ENCODE data around the gene LSAMP.

The LSAMP gene

DNA sequence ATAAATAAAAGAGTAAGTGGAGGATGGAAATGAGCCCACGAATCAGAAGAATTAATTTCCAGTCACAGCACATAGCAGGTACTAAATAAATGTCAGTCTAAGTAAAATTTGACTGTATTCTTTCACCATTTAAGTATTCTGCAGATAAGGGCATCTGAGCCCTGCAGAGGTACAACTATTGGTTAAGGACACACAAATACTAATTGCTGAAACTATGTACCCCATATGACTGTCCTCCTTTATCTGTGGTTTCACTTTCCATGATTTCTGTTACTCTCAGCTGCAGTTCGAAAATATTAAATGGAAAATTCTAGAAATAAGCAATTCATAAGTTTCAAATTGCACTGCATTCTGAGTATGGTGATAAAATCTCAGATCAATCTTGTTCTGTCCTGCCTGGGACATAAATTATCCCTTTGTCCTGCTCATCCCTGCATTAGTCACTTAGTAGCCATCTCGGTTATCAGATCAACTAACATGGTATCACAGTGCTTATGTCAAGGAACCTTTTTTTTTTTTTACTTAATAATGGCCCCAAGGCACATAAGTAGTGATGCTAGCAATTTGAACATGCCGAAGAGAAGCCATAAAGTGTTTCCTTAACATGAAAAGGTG, 95.1 kb downstream of the LSAMP start:
- no peak for DNase-seq

DNA sequence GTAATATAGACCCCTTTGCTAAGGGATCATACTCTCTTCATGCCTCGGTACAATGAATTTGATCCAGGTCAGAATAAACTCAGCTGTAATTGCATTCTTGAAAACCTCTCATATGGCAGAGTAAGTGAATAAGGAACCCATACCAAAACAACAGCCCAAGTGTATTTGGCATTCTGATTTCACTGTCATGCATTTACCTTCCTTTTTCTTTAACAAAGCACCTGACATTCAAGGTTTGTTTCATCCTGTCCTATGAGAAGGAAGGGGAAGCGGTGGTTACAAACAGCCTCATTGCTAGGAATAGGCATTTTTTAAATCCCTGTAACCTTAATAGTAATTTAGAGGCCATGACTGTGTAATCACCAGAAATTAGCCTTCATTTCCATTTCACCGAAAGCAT, 97.1 kb downstream of the LSAMP start:
- no peak for DNase-seq

DNA sequence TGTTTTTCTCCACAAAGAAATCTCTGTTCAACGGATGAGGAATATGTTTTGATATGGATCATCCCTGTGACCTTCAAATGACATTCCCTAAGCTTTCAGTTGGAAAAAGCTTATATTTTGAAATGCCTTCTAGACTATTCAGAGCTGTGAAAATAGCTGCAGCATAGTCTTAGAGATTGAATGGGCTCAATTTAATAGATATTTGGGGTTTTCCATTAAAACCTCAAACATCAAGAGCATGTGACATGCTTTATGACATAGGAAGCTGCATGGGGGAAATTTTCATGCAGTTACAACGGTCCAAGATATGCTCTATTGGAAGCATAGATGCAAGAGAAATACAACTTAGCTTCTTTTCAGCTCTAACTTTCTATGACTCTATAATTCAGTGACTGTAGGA, 102.8 kb downstream of the LSAMP start:
- no peak for DNase-seq

DNA sequence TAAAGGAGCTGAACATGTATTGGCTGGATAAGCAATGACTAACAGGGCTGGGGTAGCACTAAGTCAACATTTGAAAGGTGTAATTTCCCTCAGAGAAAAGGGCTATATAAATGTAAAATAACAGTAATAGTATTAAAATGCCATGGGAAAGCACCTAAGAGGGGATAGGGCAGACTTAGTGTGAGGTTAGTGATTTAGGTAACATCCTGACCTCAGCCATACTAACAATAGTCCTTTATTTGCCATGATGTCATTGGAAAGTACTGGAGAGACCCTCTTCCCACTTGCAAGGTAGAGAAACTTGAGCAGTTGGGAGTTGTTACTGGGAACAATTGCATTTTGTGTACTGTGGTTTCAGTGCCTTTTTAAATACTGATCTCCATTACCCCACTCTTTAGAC, 103.4 kb downstream of the LSAMP start:
- no peak for DNase-seq

DNA sequence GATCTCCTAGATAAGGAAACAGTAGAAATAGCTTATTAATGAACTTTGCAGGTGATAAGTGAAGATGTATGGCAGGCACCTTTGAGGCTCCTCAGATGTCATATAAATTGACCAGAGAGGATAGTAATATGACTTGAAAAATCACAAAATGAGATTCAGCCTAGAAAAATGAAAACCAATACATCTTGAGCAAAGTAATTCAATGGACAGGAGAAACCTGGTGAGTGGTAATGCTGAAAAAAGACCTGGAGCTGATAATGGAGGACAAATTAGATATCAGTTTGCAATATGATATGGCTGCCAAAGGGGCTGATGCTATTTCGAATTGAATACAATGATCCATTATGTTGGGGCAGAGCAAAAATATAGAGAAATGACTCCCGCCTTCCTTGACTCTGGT, 103.9 kb downstream of the LSAMP start:
- DNase-seq, result no peak

DNA sequence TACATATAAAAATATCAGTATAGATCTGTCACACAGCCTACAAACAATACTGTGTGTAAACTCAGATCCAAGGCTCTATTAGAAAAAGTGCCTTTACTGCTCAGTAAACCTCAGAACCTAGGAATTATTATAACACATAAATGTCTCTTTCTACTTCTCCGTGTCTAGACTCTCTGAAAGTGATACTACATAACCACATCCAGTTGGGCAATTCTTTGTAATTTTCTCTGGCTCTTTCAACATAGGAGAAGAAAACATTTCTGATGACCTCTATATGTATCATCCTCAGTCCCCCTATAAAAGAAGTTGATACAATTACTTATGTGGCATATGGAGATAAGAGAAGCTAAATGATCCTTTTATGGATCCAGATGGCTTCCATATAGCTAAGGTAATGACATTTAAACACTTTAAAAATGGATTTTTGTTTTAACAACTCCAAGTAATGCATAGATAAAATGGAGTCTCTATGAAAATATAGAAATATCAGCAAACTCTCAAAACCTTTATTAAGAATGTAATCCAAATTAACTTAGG, 104.5 kb downstream of the LSAMP start:
- DNase-seq, result no peak

DNA sequence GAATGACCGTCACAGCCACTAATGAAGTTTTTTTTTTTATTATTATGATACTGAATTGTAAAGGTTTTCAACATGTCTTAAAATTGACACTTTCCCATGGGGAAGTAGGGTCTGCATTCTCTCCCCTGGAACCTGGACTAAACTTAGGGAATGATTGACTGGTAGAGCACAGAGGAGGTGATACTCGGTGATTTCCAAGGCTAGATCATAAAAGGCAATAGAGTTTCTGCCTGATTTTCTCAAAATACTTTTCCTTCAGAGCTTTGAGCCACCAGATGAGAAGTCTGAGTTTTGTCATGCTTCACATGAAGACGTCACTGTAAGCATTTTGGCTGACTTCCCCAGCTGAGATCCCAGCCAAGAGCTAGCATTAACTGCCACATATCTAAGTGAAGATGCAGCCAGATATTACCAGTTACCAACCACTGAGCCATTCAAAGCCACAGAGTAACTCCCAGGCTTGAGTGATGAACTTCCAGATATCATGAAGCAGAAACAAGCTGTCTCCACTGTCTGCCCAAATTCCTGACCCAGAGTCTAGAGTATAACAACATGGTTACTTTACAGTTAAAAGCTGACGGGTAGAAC, 105.8 kb downstream of the LSAMP start:
- no peak for DNase-seq

DNA sequence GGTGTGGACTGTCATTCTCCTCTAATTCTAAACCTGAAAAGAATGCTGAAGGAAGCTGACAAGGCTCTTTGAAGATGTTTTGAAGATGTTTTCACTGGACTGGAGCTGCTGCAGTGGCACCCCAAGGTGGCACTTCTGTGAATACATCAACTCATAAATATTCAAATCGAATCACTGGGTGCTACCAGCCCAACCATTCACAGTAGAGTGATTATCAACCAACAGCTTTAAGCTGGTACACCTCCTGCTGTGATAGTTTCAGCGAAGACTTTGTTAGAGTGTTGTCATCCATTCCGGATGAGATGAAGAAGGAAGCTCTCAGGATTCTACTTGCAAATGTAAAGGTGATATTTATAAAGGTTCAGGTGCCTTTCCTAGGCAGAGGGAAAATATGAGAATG, 106.6 kb downstream of the LSAMP start:
- no peak for DNase-seq

DNA sequence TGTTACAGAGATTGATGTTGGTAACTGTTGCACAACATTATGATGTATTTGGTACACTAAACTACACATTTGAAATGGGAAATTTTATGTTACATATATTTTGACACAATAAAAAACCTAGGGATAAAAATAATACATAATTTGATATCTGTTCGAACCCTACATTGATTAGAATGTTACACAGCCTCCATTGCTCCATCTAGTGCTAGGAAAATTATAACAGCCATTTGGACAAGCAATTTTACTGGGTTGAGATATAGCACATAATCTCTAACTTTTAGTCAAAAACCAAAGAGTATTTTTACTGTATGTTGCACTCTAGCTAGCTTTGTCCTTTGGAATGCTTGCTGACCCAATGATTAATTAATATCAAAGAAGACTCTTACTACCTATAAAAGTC, 108.1 kb downstream of the LSAMP start:
- DNase-seq, result no peak

DNA sequence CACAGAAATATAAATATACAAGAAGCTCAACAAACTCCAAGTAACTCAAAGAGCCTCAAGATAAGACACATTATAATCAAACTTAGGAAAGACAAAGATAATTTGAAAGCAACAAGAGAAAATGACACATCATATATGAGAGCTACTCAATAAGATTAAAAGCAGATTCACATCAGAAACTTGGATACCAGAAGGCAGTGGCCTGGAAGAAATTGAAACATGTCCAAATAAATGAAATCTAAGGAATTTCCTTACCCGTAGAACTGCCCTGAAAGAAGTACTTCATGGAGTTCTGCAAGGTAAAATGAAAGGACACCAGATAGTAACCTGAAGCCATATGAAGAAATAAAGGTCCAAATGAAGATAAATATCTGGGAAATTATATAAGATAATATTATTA, 113.9 kb downstream of the LSAMP start:
- no peak for DNase-seq

DNA sequence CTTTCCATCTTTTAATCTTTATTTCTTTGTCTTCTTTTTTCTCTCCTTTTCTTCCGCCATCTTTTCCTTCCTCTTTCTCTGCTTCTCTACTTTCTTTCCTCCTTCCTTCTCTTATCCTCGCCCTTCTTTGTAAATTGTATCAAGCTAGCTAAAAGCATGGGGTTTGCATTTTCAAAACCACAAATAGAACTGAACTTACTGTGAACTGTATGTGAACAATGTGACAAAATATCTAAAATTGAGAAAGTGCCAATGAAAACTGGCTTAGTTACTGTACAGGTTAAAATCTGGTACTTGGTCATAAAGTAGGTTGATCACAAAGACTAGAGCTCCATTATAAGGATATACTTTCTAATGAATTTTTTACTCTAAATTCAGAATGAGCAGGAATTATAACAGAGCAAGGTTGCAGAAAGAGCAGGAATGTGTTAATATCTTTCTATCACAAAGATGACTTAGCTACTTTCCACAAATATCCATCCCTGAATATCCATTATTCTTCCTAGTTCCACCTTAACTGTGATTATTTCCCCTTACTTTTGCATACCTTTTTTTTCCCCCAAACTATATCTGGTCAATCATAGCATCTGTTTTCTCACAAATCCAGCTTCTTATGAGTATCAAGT, 122.4 kb downstream of the LSAMP start:
- no peak for DNase-seq

DNA sequence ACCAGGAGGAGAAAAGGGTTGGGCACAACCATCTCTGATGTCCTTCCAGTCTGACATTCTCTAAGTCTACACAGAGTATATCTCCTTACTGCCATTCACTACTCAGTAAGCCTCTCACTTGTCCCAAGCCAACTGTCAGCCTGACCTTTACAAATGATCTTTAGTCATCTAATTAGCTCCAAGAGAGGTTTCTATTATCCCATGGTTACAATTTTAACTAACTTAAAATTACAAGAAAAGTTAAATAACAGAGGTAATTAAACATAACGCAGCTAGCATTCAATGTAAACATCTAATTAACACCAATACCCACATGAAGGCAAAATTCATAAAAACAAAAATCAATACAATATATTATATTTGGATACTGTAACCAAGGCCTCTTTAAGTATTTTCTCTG, 126.9 kb downstream of the LSAMP start:
- no peak for DNase-seq

DNA sequence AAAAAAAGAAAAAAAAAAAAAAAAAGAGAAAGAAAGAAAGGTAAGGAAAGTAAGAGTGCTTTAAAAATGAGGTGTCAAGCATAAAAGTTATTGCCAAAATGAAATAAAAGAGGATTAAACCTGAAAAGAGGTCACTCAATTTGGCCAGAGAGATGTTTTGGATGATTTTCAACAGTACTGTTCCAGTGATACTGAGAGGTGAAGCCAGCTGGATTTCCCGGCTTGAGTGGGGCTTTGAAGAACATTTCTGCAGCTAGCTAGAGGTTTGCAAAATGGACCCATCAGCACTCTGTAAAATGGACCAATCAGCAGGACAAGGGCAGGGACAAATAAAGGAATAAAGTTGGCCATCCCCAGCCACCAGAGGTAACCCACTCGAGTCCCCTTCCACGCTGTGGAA, 128.5 kb downstream of the LSAMP start:
- no peak for DNase-seq

DNA sequence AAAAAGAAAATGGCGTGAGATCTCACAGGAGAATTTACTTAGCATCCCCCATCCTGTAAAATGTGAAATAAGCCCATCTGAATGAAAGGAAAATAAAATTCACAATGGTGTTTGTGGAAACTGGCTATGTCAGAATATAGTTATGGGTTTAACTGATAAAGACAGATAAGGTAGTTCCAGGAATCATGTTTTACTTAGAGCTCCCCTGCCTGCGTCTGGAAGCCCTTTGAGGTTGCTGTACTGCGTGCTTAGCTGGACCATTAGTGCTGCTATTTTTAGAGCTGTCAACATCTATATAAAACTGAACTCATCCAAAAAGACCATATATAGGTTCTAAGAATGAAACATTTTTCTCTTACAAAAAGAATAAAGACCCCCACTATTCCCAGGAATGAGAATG, 130.8 kb downstream of the LSAMP start:
- DNase-seq, result no peak

DNA sequence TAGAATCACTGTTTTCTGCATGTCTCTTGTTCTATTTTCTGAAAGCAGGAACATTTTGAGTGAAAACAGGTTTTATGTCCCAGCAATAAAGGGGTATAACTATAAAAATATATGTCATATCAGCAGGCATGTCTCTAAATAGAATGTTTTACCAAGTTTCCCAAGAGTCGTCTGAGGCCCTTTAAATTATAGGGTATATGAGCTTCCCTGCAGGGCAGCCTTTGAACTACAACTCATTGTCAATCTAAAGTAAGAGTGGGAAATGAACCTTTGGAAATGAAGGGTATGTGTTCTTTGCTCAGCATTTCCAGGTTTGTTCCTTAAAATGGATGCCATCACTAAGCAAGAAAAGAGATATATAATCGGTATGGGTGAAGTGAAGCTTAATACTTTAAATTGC, 138.6 kb downstream of the LSAMP start:
- DNase-seq, result no peak

DNA sequence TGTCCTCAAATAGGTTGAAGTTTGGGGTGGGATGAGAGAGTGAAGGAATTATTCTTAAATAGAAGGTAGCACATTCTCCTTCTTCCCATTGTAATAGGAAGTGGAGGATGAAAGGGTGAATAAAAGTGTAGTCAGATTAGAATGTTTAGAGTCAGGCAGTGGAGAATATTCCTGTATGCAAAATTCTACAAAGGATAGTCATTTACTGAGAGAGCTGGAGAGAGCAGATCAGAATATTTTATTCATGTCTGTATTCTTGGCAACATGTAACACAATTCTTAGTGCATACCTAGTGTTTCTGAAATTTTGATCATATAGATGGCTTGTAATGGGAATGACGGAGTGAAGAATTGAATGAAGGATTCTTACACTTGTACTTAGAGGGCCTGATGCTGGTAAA, 139.1 kb downstream of the LSAMP start:
- DNase-seq, result no peak

DNA sequence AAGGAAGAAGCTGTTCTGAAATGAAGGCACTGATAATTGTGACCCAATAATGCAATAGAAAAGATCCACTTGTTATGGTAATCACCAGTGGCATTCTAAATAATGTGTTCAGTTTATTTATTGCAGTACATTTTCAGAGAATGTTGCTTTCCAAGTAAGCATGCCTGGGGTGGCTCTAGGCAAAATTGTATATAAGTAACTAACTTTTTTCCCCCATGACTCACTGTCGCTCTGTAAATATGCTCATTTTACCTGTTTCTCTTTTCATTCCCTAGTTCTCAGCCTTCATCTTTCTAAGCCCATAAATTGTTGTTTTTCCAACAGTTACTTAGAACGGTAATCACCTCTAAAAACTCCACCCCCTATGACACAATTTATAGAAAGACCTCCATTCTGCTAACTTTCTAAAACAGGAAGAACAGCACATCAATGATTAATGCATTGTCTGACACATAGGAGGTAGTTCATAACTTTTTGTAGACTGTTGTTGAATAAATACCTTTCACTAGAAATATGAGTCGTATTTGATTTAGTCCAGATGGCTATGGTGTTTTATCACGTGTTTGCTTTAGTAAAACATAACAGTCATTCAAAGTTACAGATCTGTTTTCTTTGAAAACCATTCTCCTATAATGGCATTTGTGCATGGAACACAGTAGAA, 143.1 kb downstream of the LSAMP start:
- DNase-seq, result no peak

DNA sequence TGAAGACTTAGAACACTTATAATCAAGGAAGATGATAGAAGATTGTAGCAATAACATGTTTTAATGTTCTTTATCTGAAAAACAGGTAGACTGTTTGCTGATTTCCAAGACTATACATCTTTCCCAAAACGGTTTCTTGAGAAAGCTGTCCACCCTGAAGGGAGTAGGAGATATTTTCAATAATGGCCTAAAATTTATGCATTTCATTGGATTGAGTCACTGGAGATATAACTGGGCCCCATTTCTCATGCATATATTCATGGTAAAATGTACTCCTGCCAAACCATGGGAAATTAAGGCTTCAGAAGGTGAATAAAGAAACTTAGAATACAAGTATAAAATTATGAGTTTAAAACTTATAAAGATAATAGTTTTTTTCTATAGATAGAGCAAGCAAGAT, 143.9 kb downstream of the LSAMP start:
- DNase-seq, result no peak

DNA sequence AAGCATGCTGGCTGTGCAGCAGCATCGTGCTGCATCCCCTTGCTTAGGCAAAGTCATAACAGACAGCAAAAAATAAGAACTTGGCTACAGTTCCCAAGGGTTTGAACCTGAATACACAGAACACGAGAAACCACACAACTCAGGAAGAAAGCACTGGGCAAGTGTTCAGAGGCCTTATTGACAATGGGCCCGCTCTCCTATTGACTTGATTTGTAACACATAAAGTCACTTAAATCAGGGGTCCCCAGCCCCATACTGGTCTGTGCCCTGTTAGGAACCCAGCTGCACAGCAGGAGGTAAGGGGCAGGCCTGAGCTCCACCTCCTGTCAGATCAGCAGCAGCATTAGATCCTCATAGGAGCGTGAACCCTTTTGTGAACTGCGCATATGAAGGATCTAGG, 145.1 kb downstream of the LSAMP start:
- no peak for DNase-seq

DNA sequence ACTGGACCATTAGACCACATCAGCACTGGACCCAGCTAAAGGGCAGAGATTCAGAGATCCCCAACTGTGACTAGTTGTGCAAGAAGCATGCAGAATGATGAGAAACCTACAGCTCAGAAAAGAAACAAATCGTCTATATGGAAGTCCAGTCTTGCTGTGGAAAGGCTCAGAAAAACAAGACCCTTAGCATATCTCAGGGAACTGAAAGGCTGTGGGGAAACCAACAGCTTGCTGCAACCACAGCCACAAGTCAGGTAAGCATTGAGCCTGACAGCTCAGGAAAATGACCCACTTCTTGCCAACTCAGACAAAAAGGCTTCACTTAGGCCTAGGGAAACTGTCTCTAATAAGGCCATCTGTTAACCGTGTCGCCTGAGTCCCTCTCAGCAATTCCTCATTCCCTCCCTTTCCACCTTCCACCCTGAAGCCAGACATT, 145.6 kb downstream of the LSAMP start:
- DNase-seq, result no peak

DNA sequence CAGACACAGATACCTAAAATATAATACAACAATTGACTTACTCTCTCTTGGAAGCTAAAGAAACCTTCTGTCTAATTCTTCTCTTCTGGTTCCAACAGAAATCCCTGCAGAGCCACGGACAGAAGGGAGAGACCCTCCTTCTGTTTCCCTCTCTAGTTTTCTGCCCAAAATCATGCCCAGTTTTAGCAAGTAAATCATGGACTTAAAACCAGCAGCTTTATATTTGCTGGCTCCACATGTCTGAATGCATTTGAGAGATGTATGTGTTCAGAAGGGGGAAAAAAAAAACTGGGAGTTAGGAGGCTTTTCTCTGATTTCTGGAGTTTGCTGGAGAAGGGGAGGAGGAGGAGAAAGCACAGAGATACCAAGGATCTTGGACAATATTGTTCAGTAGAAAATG, 147.1 kb downstream of the LSAMP start:
- no peak for DNase-seq

DNA sequence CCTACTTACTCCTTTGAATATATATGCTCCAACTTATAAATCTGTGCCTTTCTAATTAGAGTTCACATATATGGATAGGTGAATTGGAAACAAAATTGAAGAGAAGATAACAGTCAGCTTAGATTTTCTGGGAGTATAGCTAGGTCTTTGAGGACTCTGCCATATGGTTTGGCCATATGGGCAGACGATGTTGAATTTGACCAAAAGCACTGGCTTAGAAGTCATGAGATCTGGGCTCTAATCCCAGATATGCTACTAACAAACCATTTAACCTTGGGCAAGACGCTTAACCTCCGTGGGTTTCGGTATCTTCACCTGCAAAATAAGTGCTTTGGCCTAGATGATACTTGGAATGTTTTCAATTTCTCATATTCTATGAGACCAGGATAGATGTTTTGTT, 154.1 kb downstream of the LSAMP start:
- no peak for DNase-seq

DNA sequence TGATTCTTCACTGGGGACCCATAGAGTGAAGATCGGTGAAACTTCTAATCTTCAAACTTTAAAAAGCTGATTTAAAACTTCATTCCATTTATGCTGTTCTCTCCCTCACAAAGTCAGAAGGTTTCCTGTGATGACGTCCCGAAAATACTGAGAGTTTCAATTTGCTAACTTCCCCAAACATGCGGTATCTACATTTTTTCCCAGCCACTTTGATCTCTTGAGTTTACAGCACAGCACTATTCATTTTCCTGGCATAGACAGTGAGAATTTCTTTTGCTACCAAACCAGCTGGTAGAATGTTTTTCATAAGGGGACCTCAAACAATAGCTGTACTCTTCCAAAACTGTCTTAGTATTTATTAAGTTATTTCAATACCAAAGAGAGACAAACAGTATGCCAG, 156.8 kb downstream of the LSAMP start:
- no peak for DNase-seq

DNA sequence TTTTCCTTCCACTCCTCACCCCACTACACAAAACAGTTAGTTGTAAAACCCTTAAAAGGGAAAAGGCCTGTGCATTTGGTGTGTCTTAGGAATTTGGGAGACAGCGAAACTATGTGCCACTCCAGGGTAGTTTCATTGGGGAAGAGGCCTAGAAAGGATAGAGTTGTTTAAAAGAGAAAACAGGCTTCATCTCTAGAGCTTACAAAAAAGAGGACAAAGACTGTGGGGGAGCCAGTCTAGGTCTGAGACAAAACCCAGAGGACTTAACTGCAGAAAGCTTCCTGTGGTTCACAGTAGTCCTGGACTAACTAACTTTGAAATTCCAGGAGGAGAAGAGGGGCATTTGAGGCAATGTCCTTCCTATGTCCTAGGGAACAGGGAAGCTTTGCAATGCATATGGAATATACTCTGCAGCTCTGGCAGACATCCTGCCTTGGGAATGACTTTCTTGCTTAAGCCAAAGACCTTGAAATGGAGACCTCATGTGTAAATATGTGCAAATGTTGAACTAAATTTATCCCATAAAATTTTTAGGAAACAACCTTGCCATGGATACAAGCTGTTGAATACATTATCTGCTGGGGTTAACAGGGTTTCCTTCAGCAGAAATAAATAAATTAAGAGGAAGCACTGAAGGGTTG, 159.4 kb downstream of the LSAMP start:
- no peak for DNase-seq

All from activated T-cell treated with anti-CD3 and anti-CD28 coated beads for 4 hours (primary cell).